IgD-negative memory B cell (primary cell): Measurements from ENCODE around the gene NUDT22. TPM values are rescaled to one million over a fixed set of nuclear protein-coding genes. Genes with fewer than 3 reads are reported as not detected.

Experiments
- H3K27ac Mint-ChIP-seq, 3 donors: one replicate each; pipeline ENCODE4 v1.8.0; 2020 to 2022; ENCODE audit warnings: mild to moderate bottlenecking in 3 of 3, mixed read lengths in 3 of 3, moderate library complexity in 1 of 3
- H3K27me3 Mint-ChIP-seq: one replicate; pipeline ENCODE4 v1.8.0; 2021; ENCODE audit warnings: mixed read lengths
- H3K36me3 Mint-ChIP-seq: one replicate; pipeline ENCODE4 v1.8.0; 2020; ENCODE audit warnings: mild to moderate bottlenecking, mixed read lengths
- H3K4me1 Mint-ChIP-seq, 3 donors: one replicate each; pipeline ENCODE4 v1.8.0; 2020 to 2022; ENCODE audit warnings: mixed read lengths in 3 of 3, mild to moderate bottlenecking in 1 of 3
- H3K4me3 Mint-ChIP-seq, 4 donors: one replicate each; pipeline ENCODE4 v1.8.0; 2020 to 2022; ENCODE audit warnings: mild to moderate bottlenecking in 4 of 4, mixed read lengths in 4 of 4, moderate library complexity in 3 of 4
- H3K9me3 Mint-ChIP-seq, 3 donors: one replicate each; pipeline ENCODE4 v1.8.0; 2020 to 2021; ENCODE audit warnings: mixed read lengths in 3 of 3, mild to moderate bottlenecking in 1 of 3
- polyA plus RNA-seq: library from polyadenylated mRNA; unstranded; fragments of 300-500 nt; fragmentation: Illumina TruSeq; gene quantifications from one replicate; pipeline ENCODE4 v1.2.3, GENCODE V29; 2021

The NUDT22 gene
- polyA plus RNA-seq, 1 donor from 2014 or later, result 56.6 TPM

- no peaks in the 10 kb centered on the region for H3K36me3 Mint-ChIP-seq
- peak overlapping the region; percentile 88 to 98 (median 96) for H3K4me3 Mint-ChIP-seq
- no peaks in the 10 kb centered on the region for H3K9me3 Mint-ChIP-seq
- peak overlapping the region; percentile 97 to 99 (median 97) for H3K27ac Mint-ChIP-seq
- no peaks in the 10 kb centered on the region for H3K27me3 Mint-ChIP-seq
- peaks cover 24 to 34% (median 26%) of the 10 kb centered on the region in 3 donors for H3K4me1 Mint-ChIP-seq
These were observed 3.7 kb downstream of the NUDT22 start for GRCh38 chr11:64229744-64230170.

- Mint-ChIP-seq H3K27ac (peak within 1 kb of the TSS; percentile 97 to 99 (median 97)), H3K4me1 (peaks cover 22 to 34% (median 24%) of the 10 kb centered on the region in 3 donors), H3K4me3 (peak within 1 kb of the TSS; percentile 88 to 98 (median 96)), H3K9me3 (no peaks in the 10 kb centered on the region), H3K36me3 (peaks cover 1% of the 10 kb centered on the region), H3K27me3 (no peaks in the 10 kb centered on the region)
These were observed 4.3 kb downstream of the NUDT22 start, which contains the start of gene DNAJC4 for GRCh38 chr11:64230171-64230984. Gene DNAJC4 (plus strand): TSS chr11:64230548. CDS start chr11:64230855, 307 bp downstream.

- peak overlapping the region; percentile 97 to 99 (median 97) for H3K27ac Mint-ChIP-seq
- peaks cover 2% of the 10 kb centered on the region for H3K36me3 Mint-ChIP-seq
- no peaks in the 10 kb centered on the region for H3K9me3 Mint-ChIP-seq
These were observed 4.9 kb downstream of the NUDT22 start for GRCh38 chr11:64230985-64231365.

GRCh38 chr11:64231546-64231945 lies 5.5 kb downstream of the NUDT22 start:
- no peaks in the 10 kb centered on the region for H3K9me3 Mint-ChIP-seq
- no peaks in the 10 kb centered on the region for H3K27me3 Mint-ChIP-seq

More at GRCh38 chr11:64230985-64231365, 4.9 kb downstream of the NUDT22 start:
- Mint-ChIP-seq H3K27me3 (no peaks in the 10 kb centered on the region), H3K4me1 (peaks cover 26 to 39% (median 26%) of the 10 kb centered on the region in 3 donors), H3K4me3 (peak overlapping the region; percentile 88 to 98 (median 96))

GRCh38 chr11:64232182-64232966 lies 6.3 kb downstream of the NUDT22 start:
- peaks cover 19 to 36% (median 30%) of the 10 kb centered on the region in 3 donors for H3K4me1 Mint-ChIP-seq
- peak overlapping the region in 2 of 3 donors; percentile 86 to 99 for H3K27ac Mint-ChIP-seq
- H3K4me3 Mint-ChIP-seq, result peak overlapping the region; percentile 64 to 98 (median 92)
- peaks cover 2% of the 10 kb centered on the region for H3K36me3 Mint-ChIP-seq
- no peaks in the 10 kb centered on the region for H3K9me3 Mint-ChIP-seq
- no peaks in the 10 kb centered on the region for H3K27me3 Mint-ChIP-seq

More at GRCh38 chr11:64231546-64231945, 5.5 kb downstream of the NUDT22 start:
- H3K27ac Mint-ChIP-seq, result peak overlapping the region; percentile 31 to 99 (median 97)
- H3K4me3 Mint-ChIP-seq, result peak overlapping the region; percentile 64 to 98 (median 86)
- H3K36me3 Mint-ChIP-seq, result peaks cover 2% of the 10 kb centered on the region
- H3K4me1 Mint-ChIP-seq, result peaks cover 26 to 39% (median 26%) of the 10 kb centered on the region in 3 donors

GRCh38 chr11:64232967-64233315 lies 6.9 kb downstream of the NUDT22 start:
- peaks cover 24 to 38% (median 33%) of the 10 kb centered on the region in 3 donors for H3K4me1 Mint-ChIP-seq
- no peaks in the 10 kb centered on the region for H3K9me3 Mint-ChIP-seq
- peaks cover 2% of the 10 kb centered on the region for H3K36me3 Mint-ChIP-seq
- peak overlapping the region in 2 of 3 donors; percentile 86 to 99 for H3K27ac Mint-ChIP-seq
- H3K4me3 Mint-ChIP-seq, result peak overlapping the region; percentile 72 to 98 (median 82)
- H3K27me3 Mint-ChIP-seq, result no peaks in the 10 kb centered on the region

- H3K9me3 Mint-ChIP-seq, result no peaks in the 10 kb centered on the region
- peak within 1 kb of the TSS; percentile 92 to 98 (median 96) for H3K4me3 Mint-ChIP-seq
- peaks cover 3% of the 10 kb centered on the region for H3K36me3 Mint-ChIP-seq
- H3K27ac Mint-ChIP-seq, result peak within 1 kb of the TSS; percentile 88 to 100 (median 93)
- H3K4me1 Mint-ChIP-seq, result peaks cover 35 to 47% (median 38%) of the 10 kb centered on the region in 3 donors
- H3K27me3 Mint-ChIP-seq, result no peaks in the 10 kb centered on the region
These were observed 8.0 kb downstream of the NUDT22 start, which contains the start of gene VEGFB for GRCh38 chr11:64233913-64234586. Gene VEGFB (plus strand): TSS chr11:64234584. CDS start chr11:64234834, 250 bp downstream.

GRCh38 chr11:64234647-64235379 lies 8.7 kb downstream of the NUDT22 start:
- H3K36me3 Mint-ChIP-seq, result peaks cover 3% of the 10 kb centered on the region
- H3K4me1 Mint-ChIP-seq, result peaks cover 29 to 45% (median 42%) of the 10 kb centered on the region in 3 donors
- H3K9me3 Mint-ChIP-seq, result no peaks in the 10 kb centered on the region
- no peaks in the 10 kb centered on the region for H3K27me3 Mint-ChIP-seq
- H3K27ac Mint-ChIP-seq, result peak overlapping the region; percentile 88 to 100 (median 93)
- H3K4me3 Mint-ChIP-seq, result peak overlapping the region; percentile 91 to 97 (median 94)

GRCh38 chr11:64235437-64236161 lies 9.5 kb downstream of the NUDT22 start:
- H3K36me3 Mint-ChIP-seq, result peaks cover 3% of the 10 kb centered on the region
- H3K4me3 Mint-ChIP-seq, result peak overlapping the region; percentile 91 to 97 (median 94)
- no peaks in the 10 kb centered on the region for H3K9me3 Mint-ChIP-seq
- H3K4me1 Mint-ChIP-seq, result peaks cover 30 to 52% (median 44%) of the 10 kb centered on the region in 3 donors
- H3K27me3 Mint-ChIP-seq, result no peaks in the 10 kb centered on the region
- peak overlapping the region; percentile 88 to 100 (median 93) for H3K27ac Mint-ChIP-seq

- H3K36me3 Mint-ChIP-seq, result peaks cover 3% of the 10 kb centered on the region
- peak overlapping the region; percentile 41 to 95 (median 78) for H3K4me3 Mint-ChIP-seq
- H3K27ac Mint-ChIP-seq, result peak overlapping the region; percentile 96 to 100 (median 100)
- no peaks in the 10 kb centered on the region for H3K27me3 Mint-ChIP-seq
- no peaks in the 10 kb centered on the region for H3K9me3 Mint-ChIP-seq
- H3K4me1 Mint-ChIP-seq, result peaks cover 38 to 45% (median 40%) of the 10 kb centered on the region in 3 donors
These were observed 11.4 kb downstream of the NUDT22 start for GRCh38 chr11:64237484-64237951.

GRCh38 chr11:64238076-64238475 lies 12.0 kb downstream of the NUDT22 start:
- Mint-ChIP-seq H3K9me3 (no peaks in the 10 kb centered on the region), H3K27ac (peak overlapping the region; percentile 96 to 100 (median 100)), H3K4me3 (peak overlapping the region; percentile 41 to 95 (median 76)), H3K36me3 (peaks cover 3% of the 10 kb centered on the region), H3K27me3 (no peaks in the 10 kb centered on the region), H3K4me1 (peaks cover 38 to 47% (median 41%) of the 10 kb centered on the region in 3 donors)

- H3K27ac Mint-ChIP-seq, result peak overlapping the region; percentile 96 to 100 (median 100)
- H3K27me3 Mint-ChIP-seq, result no peaks in the 10 kb centered on the region
- H3K4me3 Mint-ChIP-seq, result peak overlapping the region; percentile 21 to 95 (median 52)
- H3K9me3 Mint-ChIP-seq, result no peaks in the 10 kb centered on the region
- H3K36me3 Mint-ChIP-seq, result peaks cover 3% of the 10 kb centered on the region
- peaks cover 38 to 45% (median 44%) of the 10 kb centered on the region in 3 donors for H3K4me1 Mint-ChIP-seq
These were observed 12.9 kb downstream of the NUDT22 start for GRCh38 chr11:64238999-64239398.
